Mammary epithelial cell (primary cell): ENCODE measurements around the gene LARGE1.

Experiments used
- EZH2 ChIP-seq: IDR thresholded peaks from 2 replicates; pipeline ENCODE4 v1.6.1; 2012; ENCODE audit warnings: low read length, inconsistent platforms, borderline replicate concordance
- TF ChIP-seq, protein P1 (sequence below), 2 donors: IDR thresholded peaks in 1 of 2; conservative IDR thresholded peaks in 1 of 2; 2 replicates each; pipeline ENCODE4 v1.5.1; 2011 to 2012; ENCODE audit warnings: inconsistent platforms in 2 of 2, low read length in 2 of 2, mild to moderate bottlenecking in 2 of 2, control low read depth in 1 of 2, low read depth in 1 of 2; ENCODE audit not compliant: insufficient read depth in 1 of 2; ENCODE audit errors: extremely low read depth in 1 of 2

DNA sequence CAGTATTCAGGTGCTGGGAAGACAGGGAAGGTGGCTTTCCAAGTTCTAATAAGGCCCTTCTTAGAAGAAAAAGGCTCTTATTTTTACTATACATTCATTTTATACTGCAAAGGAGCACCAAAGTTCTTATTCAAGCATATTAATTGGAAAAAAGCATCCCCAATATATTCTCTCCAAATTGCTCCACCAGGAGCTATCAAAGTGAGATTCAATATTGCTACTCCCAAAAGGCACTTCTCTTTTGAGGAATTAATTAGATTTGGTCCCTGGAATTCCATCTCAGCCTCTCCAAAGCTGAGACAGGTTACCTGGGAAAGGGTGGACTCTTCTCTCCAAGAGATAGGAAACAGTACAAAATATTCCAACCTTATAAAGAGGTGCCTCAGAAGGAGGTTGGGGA is 134.1 kb downstream of the LARGE1 start:
- TF ChIP-seq EZH2, result no peak
- TF ChIP-seq, protein P1, sequence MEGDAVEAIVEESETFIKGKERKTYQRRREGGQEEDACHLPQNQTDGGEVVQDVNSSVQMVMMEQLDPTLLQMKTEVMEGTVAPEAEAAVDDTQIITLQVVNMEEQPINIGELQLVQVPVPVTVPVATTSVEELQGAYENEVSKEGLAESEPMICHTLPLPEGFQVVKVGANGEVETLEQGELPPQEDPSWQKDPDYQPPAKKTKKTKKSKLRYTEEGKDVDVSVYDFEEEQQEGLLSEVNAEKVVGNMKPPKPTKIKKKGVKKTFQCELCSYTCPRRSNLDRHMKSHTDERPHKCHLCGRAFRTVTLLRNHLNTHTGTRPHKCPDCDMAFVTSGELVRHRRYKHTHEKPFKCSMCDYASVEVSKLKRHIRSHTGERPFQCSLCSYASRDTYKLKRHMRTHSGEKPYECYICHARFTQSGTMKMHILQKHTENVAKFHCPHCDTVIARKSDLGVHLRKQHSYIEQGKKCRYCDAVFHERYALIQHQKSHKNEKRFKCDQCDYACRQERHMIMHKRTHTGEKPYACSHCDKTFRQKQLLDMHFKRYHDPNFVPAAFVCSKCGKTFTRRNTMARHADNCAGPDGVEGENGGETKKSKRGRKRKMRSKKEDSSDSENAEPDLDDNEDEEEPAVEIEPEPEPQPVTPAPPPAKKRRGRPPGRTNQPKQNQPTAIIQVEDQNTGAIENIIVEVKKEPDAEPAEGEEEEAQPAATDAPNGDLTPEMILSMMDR (conservative IDR thresholded peaks at IDR 0.05 in 1 of 2, IDR thresholded peaks at IDR 0.05 in 1 of 2; ENCODE audit: extremely low read depth in 1 of 2, insufficient read depth in 1 of 2, low read depth in 1 of 2, low read length in 2 of 2), result no peak
